ENCODE measurements around the gene C1QB. TPM values are rescaled to one million over a fixed set of nuclear protein-coding genes. Genes with fewer than 3 reads are reported as not detected.

Gene C1QB, protein sequence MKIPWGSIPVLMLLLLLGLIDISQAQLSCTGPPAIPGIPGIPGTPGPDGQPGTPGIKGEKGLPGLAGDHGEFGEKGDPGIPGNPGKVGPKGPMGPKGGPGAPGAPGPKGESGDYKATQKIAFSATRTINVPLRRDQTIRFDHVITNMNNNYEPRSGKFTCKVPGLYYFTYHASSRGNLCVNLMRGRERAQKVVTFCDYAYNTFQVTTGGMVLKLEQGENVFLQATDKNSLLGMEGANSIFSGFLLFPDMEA
- 79.0 TPM for total RNA-seq

DNA sequence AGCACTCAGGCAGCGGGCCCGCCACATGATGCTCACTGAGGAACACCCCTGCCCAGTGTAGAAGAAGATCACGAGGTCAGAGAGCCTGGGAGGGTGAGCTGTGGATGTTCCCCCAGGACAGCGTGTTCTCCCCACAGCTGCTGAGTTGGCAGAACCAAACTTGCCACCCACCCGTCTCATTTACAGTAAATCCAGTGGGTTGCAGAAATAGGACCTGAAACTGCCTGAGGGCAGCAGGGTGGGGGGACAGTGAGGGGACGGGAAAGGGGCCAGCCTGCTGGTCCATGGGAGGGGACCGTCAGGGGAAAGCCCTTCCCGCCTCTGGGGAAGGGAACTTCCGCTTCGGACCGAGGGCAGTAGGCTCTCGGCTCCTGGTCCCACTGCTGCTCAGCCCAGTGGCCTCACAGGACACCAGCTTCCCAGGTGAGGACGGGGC, at the start of gene C1QB:
TSS of gene C1QB (plus strand) at position 356 of the 436 bp plus-strand sequence. CDS start 6,227 bp downstream, outside the sequence.
- DNase-seq (ENCODE audit: low spot score) = no peak
- peak; percentile 60 for ATAC-seq

DNA sequence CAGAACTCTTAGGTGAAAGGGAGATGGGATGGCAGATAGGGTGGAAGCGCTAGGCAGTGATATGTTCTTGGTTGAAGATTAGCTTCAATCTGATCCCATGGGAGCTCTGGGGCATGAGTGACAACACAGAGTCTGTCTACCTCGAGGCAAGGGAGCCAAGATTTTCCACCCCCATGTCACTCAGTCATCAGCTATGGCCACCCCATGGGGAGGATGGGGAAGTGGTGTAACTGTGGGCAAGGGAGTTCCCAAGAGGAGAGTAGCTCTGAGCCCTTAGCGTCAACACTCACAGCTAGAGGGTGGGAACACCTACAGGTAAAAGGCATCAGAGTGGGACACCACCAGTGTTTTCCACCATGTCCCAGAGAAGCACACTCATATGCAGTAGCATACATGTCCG, 46.9 kb upstream of the C1QB start:
- DNase-seq (ENCODE audit: low spot score) (no peak), ATAC-seq (no peak)

DNA sequence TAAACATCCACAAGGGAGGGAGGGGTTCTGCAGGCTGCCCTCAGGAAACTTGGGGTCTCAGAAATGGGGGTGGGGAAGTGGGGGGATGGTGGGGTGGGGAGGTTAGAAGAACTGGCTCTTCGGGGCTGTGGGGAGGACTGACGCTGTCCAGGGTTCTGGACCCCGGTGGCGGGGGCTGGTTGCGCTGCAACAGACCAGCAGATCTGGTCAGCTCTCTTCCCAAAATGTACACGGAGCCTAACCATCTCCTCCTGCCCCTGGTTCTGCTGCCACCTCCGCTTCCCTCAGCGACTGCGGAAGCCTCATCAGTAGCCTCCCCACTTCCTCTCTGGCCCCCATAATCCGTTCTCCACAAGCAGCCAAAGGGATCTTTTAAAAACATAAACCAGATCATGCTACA, 45.9 kb upstream of the C1QB start:
- DNase-seq (ENCODE audit: low spot score) (no peak), ATAC-seq (no peak)

DNA sequence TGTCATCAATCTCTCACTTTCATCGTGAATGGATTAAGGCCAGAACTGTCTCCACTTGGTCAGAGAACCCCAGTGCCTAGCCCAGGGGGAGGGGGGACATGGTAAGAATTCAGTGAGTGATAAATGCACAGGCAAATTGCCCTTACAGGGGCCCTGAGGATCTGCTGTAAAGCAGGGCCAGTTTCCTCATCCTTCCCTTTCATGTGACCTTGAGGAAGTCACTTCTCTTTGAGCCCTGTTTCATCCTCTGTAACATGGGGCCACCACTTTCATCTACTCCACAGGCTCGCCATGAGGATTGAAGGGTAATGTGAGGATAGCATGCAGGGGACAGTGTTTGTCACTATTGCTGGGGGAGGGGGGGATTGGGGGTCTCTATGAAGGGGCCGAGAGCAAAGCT, 44.7 kb upstream of the C1QB start:
- no peak for DNase-seq (ENCODE audit: low spot score)
- ATAC-seq = no peak

DNA sequence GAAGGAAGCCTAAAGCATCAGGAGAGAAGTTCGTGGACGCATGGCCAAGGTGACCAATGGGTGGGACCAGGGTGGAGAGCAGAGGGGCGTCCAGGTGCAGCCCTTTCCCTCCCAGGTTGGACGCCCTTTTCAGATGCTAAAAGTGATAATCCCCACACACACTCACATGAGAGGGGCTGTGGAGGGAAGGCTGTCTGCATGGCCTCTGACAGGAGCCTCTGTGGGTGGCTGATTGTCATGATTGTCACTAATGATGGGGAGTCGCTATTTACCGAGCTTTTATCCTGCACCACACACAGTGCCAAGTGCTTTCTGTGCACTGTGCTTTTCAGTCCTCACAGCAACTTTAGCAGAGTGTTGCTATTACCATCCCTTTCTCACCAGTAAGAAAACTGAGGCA, 43.7 kb upstream of the C1QB start:
- ATAC-seq = no peak
- DNase-seq (ENCODE audit: low spot score) = no peak

DNA sequence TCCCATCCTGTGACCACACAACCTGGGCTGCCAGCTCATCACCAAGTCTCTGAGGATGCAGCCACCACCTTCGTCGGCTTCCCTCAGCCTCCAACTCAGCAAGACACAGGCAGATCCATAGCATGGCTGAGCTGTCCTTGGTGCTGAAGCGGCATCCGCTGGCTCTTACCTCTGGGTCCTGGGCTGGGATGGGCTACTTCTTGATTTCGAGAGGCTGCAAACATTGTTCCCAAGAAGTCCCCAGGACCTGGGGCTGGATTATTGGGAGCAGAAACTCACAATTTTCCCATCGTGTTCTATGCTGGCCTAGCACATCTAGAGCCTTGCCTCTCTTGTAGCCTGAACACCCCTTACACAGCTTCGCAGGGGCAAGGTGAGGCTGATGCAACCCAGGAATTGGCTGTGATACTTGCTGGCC, 41.5 kb upstream of the C1QB start:
- ATAC-seq = peak; percentile 47
- no peak for DNase-seq (ENCODE audit: low spot score)

DNA sequence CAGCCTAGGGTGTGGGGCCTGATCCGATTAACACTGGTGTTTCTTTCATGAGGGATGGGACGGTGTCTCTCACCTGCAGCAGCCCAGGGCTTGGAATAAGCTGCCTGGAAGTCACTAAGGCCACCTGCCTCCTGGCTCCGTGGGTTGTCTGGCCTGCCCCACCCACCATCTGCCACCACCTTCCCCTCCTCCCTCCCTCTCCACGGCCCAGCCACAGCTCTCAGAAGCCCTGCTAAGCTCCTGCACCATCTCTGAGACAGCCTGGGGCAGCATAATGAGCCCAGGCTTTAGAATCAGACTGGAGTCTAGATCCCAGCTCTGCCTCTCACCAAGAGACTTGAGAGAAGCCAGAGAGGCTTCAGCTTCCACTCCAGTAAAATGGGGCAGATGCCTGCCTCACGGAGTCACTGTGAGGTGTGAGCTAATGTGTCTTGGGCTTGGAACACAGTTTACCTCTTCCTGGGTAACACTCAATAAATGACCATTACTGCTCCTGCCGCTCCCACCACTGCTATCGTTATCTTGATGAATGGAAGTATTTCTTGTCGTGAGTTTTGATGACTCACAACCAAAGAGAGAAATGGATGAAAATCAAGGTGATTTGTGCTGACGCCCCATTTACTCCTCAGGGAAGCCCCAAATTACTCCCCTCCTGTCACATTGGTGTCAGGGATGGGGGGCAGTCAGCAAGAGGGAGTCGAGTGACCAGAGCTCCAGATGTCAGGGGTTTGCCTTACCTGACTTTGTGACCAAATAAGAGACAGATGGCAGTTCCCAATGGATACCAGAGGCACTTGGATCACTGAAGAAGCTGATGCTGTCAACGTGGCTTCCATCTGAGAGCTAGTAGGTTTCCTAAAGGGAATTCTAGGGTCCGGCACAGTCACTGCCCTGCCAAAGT, 40.1 kb upstream of the C1QB start:
- DNase-seq (ENCODE audit: low spot score) = no peak
- ATAC-seq = no peak

DNA sequence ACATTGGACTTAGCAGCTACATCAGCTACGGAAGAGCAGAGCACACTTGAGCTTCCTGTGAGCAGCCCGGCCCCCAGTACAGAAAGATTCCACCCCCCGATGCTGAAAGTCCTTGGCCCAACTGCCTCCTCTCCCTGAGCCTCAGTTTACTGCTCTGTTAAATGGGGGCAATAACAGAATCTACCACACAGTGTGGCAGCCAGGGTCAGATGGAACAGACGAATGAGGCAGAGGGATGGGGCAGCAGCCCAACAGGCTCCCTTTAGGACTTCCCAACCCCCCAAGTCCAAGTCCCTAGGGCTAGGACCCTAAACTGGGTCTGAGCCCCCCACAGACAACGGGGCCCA, 39.5 kb upstream of the C1QB start:
- DNase-seq (ENCODE audit: low spot score) = no peak
- ATAC-seq = no peak

DNA sequence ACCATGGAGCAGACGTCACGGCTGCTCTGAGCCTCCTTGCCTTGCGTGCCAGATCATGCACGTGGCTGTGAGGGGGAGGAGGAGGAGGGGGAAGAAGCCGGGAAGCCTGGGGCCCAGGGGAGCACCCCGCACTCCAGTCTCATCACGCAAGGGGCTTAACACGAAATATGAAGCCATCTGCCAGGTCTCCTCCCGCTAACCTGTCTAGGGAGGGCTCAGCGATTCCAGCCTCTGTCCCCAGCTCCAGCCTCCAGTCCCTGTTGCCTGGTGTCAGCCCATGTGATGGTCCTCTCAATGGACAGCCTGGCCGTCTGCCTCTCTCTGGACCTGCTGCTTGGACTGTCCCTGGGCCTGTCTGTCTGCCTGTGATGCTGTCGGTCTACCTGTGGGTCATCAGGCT, 39.1 kb upstream of the C1QB start:
- DNase-seq (ENCODE audit: low spot score) (no peak), ATAC-seq (no peak)

DNA sequence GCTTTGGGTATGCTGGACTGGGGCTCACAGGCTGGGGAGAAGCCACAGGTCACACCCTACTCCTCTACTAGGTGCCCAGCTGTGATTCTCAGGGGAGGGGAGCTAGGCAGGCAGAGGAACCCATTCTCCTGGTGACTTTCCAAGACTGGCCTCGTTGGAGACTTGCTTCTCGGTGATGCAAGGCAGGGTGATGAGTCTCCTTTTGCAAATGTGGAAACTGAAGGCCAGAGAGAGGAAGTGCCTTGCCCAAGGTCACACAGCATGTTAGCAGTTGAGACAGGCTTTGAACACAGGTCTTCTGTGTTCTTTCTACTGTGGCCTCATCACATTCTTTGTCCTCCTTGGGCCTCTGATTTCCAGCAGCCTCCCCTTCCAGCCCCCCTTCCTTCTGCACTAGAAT, 37.1 kb upstream of the C1QB start:
- ATAC-seq (no peak), DNase-seq (ENCODE audit: low spot score) (no peak)

DNA sequence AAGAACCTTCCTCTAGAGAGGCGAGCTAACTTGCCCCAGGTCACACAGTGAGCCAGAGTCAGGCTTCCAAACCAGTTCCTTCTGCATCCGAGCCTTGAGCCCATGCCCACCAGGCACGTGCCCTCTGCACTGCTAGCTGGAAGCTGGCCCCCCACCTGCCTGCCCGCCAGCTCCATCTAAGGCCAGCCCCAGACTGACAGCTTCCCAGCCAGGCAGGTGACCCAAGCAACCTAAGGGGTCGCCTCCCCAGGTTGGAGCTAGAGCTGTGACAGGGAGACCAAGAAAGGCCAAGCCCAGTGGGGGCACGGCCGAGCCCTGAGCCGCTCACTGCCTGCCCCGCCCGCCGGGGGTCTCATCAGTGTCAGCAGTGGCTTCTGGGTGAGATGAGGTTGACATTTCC, 36.5 kb upstream of the C1QB start:
- no peak for DNase-seq (ENCODE audit: low spot score)

DNA sequence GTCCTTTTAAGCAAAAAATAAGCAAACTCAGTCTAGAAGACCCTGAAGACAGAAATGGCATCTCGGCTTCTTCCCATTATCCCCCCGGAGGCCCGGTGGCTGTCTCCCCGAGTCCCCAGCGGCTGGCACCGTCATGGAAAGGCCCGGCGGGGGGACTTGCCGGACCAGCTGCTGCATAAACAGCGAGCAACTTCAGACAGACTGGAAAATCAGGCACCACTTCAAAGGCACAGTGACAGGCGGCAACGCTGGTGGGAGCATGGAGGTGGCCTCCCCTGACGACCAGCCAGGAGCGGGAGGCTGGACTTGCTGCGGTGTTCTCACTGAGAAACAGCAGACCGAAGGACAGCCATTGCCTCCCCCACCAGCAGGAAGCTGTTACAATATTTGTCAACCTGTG, 35.0 kb upstream of the C1QB start:
- ATAC-seq (no peak), DNase-seq (ENCODE audit: low spot score) (no peak)

More for the DNA sequence above, 36.5 kb upstream of the C1QB start:
- ATAC-seq = no peak

DNA sequence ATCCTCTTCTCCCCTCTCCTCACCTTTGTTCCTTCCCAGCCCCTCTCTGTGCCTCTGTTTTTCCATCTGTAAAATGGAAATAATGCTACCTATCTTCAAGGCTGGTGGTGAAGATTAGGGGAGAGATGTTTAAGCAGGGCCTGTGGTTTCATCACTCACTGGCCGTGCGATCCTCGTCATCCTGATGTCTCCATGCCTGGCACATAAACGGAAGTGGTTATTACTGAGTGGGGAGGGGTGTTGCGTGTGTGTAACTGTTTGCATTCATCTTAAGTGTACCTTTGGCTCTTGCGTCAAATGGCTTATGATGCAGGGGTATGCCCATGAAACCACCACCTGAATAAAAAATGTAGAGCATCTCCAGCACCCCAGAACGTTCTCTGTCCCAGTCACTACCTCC, 33.8 kb upstream of the C1QB start:
- DNase-seq (ENCODE audit: low spot score) (no peak), ATAC-seq (no peak)

DNA sequence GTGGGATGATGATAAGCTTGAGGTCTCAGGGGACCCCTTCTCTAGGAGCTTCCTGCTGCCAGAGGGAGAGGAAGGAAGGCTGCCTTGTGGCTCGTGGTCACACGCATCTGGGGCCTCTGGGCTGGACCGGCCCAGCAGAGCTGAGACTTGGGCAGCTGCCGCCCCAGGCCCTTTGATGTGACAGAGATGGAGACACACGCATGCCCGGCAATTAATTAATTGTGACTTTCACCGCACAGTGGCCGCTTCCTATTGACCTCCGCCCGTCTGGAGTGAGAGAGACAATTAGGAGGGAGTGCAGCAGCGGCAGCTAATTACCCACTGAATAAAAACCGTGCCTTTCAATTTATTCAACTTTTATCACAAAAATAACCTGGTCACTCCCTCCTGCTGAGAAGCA, 33.2 kb upstream of the C1QB start:
- ATAC-seq (no peak), DNase-seq (ENCODE audit: low spot score) (no peak)

DNA sequence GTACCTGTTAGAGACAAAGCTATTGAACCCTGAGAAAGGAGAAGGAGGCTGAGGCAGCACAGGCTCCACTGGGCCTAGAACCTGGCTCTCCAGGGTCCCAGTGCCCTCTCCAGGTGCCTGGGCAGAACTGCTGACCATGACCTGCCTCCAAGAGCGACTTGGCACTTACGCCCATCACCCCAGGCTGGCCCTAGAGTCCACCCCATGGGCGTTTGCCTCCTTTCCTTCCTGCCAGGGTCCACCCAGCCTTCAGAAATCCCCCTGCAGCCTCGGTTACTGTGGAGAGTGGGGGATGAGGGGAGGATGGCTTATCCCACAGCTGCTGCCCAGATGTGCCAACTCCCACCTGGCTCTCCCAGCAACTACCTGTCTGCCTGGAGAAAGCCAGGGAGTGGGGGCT, 31.3 kb upstream of the C1QB start:
- DNase-seq (ENCODE audit: low spot score) (no peak), ATAC-seq (no peak)

DNA sequence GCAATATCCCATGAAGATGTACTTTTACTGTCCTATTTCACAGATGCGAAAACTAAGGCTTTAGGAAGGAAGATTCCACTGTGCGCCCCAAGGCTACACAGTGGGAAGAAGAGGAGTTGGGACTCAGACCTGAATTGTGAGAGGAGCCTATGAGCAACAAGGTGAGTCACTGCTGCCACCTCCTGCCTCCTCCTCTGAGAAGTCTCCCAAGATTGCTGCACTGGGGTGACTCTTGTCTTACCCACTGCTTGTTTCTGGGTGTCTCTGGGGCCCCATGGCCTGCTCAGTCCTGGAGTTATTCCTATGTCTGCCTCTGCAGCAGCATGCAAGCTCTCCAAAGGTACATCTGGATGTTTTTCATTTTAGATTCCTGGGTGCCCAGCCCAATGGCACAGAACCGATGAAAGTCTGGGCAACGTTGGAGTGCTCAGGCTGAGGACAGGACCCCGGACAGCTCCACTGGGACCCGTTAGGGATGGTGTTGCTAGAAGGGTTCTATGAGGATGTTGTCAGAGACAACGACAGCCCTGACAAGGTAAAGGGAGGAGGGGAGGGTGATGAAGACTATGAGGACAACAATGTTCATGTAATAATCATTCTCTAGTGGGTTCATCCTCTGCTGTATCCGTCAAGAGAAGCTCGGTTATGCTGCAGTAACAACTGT, 27.6 kb upstream of the C1QB start:
- DNase-seq (ENCODE audit: low spot score) (no peak), ATAC-seq (no peak)

DNA sequence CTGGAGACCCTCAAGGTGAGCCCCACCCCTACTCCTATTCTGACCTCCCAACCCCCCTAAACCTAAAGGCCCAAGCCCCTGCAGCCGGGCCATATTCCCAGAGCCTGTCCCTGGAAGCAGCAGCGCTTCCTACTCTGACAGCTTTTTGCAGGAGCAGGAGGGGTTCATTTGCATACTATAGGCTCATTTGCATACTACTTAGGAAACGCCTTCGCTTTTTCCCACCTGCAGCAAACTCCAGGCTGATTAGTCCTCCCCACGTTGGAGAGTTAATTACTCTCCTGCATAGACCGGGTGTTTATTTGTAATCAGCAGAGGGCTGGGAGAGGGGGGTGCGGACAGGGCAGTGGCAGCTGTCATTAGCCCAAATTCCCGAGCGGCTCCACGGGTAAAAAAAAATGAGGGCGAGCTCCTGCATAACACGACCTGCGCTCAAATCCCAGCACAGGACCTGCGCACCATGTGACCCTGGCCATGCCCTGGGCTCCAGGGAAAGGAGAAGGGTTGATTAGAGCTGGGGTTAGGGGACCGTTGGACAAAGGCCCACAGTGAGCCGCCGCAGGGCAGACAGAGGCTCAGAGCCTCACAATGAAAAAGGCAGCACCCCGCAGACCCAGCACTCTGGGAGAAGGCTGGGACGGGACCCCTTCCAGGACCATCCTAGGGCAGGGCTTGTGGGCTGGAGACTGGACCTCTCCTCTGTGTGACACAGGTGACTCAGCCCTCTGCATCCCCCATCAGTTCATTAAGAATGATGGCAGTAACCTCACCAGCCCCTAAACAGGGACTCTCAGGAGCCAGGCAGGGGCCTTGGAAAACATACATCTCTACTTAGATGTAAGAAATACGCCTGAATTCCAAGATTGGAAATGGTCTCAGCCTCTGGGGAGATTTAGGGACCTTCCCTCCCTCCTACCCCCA, 26.5 kb upstream of the C1QB start:
- ATAC-seq (no peak), DNase-seq (ENCODE audit: low spot score) (no peak)

DNA sequence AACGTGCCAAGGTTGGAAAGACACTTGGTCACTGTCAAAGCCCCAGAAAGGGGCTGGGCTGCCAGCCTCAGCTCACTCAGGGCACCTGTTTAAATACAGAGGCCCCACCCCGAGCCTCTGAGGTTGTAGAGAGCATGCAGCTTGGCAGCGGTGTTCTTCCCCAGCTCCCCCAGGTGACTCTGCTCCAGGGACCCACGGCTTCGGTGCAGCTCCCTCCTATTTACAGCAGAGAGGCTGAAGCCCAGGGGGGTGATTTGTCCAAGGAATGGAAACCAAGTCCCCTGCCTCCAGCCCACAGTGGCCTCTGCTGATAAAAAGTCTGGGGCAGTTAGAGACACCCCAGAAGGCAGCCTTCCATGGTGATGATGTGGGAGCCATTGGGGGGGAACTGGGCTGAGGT, 25.7 kb upstream of the C1QB start:
- no peak for DNase-seq (ENCODE audit: low spot score)
- ATAC-seq = no peak

DNA sequence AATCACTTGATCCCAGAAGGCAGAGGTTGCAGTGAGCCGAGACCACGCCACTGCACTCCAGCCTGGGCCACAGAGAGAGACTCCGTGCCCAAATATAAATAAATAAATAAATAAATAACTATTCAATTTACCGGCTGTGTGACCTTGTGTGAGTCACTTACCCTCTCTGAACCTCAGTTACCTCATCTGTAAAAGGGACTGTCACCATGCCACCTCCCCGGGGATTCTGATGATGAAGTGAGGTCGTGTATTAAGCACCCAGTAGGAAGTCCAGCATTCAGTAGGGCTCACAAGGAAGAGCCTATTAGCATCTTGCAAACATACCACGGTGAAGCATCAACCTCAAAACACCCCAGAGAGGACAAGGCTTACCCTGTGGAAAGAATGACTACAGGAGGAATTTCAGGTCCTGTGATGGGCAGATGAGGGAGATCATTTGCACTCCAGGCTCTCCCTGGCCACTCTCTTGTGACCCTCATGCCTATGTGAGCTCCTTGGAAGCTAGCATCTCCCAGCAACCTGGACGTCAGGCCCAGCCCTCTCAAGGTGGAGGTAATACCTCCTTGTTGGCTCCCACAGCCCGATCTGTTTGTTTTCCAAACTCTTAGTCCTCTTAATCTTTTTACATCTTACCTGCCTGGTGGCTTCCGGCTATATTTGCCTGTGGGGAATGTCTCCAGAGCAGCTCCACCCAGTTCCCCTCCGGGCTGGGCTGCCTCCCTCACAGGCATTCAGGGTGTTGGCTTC, 24.2 kb upstream of the C1QB start:
- ATAC-seq (no peak), DNase-seq (ENCODE audit: low spot score) (no peak)

DNA sequence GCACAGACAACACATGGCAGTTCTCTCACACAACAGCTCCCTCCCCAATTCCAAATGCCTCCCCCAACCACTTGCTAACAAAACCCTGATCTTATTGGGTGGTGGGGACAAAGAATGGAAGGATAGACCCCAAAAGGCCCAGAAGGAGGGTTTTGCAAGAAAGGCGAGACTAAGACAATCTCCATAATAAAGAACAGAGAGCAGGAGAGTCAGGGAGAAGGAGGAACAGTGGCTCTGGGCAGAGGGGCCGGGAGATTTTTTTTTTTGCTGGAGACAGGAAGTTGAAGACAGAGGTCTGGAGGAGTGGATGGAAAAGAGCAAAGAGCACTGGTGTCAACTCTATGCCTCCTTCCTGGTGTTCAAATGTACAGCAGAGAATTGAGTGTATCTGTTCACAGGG, 23.1 kb upstream of the C1QB start:
- DNase-seq (ENCODE audit: low spot score) = no peak
- no peak for ATAC-seq
